OCI-LY7 (cell line): ENCODE results near the gene SMPD3.

Experiments
- CTCF ChIP-seq: fragments of 200-600 bp; sonication (generic); conservative IDR thresholded peaks from 2 replicates; pipeline ENCODE4 v1.5.1; 2014; ENCODE audit warnings: mild to moderate bottlenecking, antibody characterized with exemption, low read length, moderate library complexity, mixed read lengths
- EZH2phosphoT487 ChIP-seq: fragments of 200-600 bp; sonication (generic); IDR thresholded peaks from 2 replicates; pipeline ENCODE4 v1.6.1; 2018; ENCODE audit warnings: low read depth, borderline replicate concordance, mild to moderate bottlenecking, mixed run types, antibody characterized with exemption, low read length, moderate library complexity, mixed read lengths

GRCh38 chr16:68423771-68424170, 24.5 kb downstream of the SMPD3 start:
- TF ChIP-seq CTCF (no peak), EZH2phosphoT487 (no peak)
